NCI-H226 (cell line): ENCODE measurements around the gene ZNF735.
"Not testable (repeated sequence)": the region's sequence is repeated elsewhere in the genome, so short reads cannot be mapped to it uniquely, and the experiment has no call there.

Source experiments
- DNase-seq: peaks from one replicate; pipeline ENCODE4 v3.0.0-alpha.2; 2015

Gene ZNF735

GRCh38 chr7:64206903-64207302, at the start of gene ZNF735:
Gene ZNF735, plus strand, starts transcription at chr7:64207203. Its CDS starts 0 bp downstream, at chr7:64207203.
- DNase-seq, result no peak

GRCh38 chr7:64170974-64171373, 36.0 kb upstream of the ZNF735 start:
- DNase-seq, result not testable (repeated sequence)

GRCh38 chr7:64174328-64174727, 32.7 kb upstream of the ZNF735 start:
- no peak for DNase-seq

- DNase-seq, result no peak
These were observed 32.1 kb upstream of the ZNF735 start for GRCh38 chr7:64174941-64175340.

GRCh38 chr7:64180989-64181388, 26.0 kb upstream of the ZNF735 start:
- no peak for DNase-seq

GRCh38 chr7:64181586-64181985, 25.4 kb upstream of the ZNF735 start:
- DNase-seq, result no peak

- DNase-seq, result no peak
These were observed 24.8 kb upstream of the ZNF735 start for GRCh38 chr7:64182036-64182790.

GRCh38 chr7:64183126-64183742, 23.8 kb upstream of the ZNF735 start:
- no peak for DNase-seq

- DNase-seq, result no peak
These were observed 23.1 kb upstream of the ZNF735 start for GRCh38 chr7:64183827-64184372.

- DNase-seq, result no peak
These were observed 22.6 kb upstream of the ZNF735 start for GRCh38 chr7:64184376-64184775.

GRCh38 chr7:64187408-64187807, 19.6 kb upstream of the ZNF735 start:
- DNase-seq, result no peak

- DNase-seq, result no peak
These were observed 14.8 kb upstream of the ZNF735 start for GRCh38 chr7:64192148-64192704.

GRCh38 chr7:64192775-64193174, 14.2 kb upstream of the ZNF735 start:
- DNase-seq, result no peak

- DNase-seq, result not testable (repeated sequence)
These were observed 12.8 kb downstream of the ZNF735 start for GRCh38 chr7:64219710-64220298.

GRCh38 chr7:64223366-64223765, 16.4 kb downstream of the ZNF735 start:
- no peak for DNase-seq

- not testable (repeated sequence) for DNase-seq
These were observed 21.2 kb downstream of the ZNF735 start, which contains the start of gene ZNF679 for GRCh38 chr7:64228174-64228573. Gene ZNF679, plus strand, starts transcription at chr7:64228474. Its CDS starts 20,644 bp downstream, at chr7:64249118.

- no peak for DNase-seq
These were observed 59.4 kb downstream of the ZNF735 start for GRCh38 chr7:64266341-64266919.
